Sigmoid colon (tissue), 7 donors: ENCODE measurements around the gene DOCK3. TPM values are rescaled to one million over a fixed set of nuclear protein-coding genes. Genes with fewer than 3 reads are reported as not detected.

Experiments used
- DNase-seq: peaks from one replicate; pipeline ENCODE4 v3.0.0-alpha.2; 2019
- H3K27ac ChIP-seq, 4 donors: fragments of 200-600 bp; sonication (generic); one replicate each; pipeline ENCODE4 v1.5.1; 2016 to 2019; ENCODE audit warnings: mild to moderate bottlenecking in 1 of 4
- H3K27me3 ChIP-seq, 3 donors: fragments of 200-600 bp; sonication (generic); one replicate each; pipeline ENCODE4 v1.5.1; 2019; ENCODE audit warnings: mild to moderate bottlenecking in 1 of 3
- H3K36me3 ChIP-seq, 4 donors: fragments of 200-600 bp; sonication (generic); one replicate each; pipeline ENCODE4 v1.5.1; 2016 to 2019
- H3K4me1 ChIP-seq, 4 donors: fragments of 200-600 bp; sonication (generic); one replicate each; pipeline ENCODE4 v1.5.1; 2017 to 2019
- H3K4me3 ChIP-seq, 4 donors: fragments of 200-600 bp; sonication (generic); one replicate each; pipeline ENCODE4 v1.5.1; 2017 to 2019; ENCODE audit warnings: mild to moderate bottlenecking in 2 of 4, moderate library complexity in 1 of 4
- H3K9me3 ChIP-seq, 4 donors: fragments of 200-600 bp in 3 of 4; sonication (generic) in 3 of 4; one replicate each; pipeline versions ENCODE4 v1.5.1 to v1.6.1; 2013 to 2019
- CTCF ChIP-seq, 4 experiments: fragments of 450-650 bp in 3 of 4; fragments of 200-600 bp in 1 of 4; IDR thresholded peaks; one replicate each; pipeline ENCODE4 v1.5.1; 2016 to 2019; ENCODE audit warnings: antibody characterized with exemption in 4 of 4, mild to moderate bottlenecking in 3 of 4, moderate library complexity in 2 of 4
- EP300 ChIP-seq, 4 donors: sonication (generic); formaldehyde crosslinking; IDR thresholded peaks; one replicate each; pipeline ENCODE4 v1.6.1; 2017; ENCODE audit warnings: antibody characterized with exemption in 4 of 4
- POLR2A ChIP-seq, 2 donors: fragments of 450-650 bp; IDR thresholded peaks; one replicate each; pipeline ENCODE4 v1.6.1; 2016; ENCODE audit warnings: antibody characterized with exemption in 2 of 2, mild to moderate bottlenecking in 2 of 2, moderate library complexity in 2 of 2
- POLR2AphosphoS5 ChIP-seq, 4 donors: sonication (generic); formaldehyde crosslinking; IDR thresholded peaks; one replicate each; pipeline ENCODE4 v1.6.1; 2017; ENCODE audit warnings: antibody characterized with exemption in 4 of 4
- WGBS, 2 donors: extraction: QIAGEN DNeasy Blood & Tissue Kit; methylation state at CpG; one replicate each; pipeline ENCODE4 v1.1.7; 2013; 5-methylcytosine and 5-hydroxymethylcytosine counted together
- intact Hi-C: fragments of 100-400 bp; cut with DNase I; formaldehyde crosslinking; loops from one replicate; pipeline ENCODE4 v1.15.1; 2023
- polyA plus RNA-seq, 3 donors: library from polyadenylated mRNA; stranded (reverse); fragments of 200-250 nt; gene quantifications; one replicate each; pipeline ENCODE4 v1.2.3, GENCODE V29; 2013
- total RNA-seq, 4 donors: library from RNA; depleted of rRNA; stranded (reverse); fragments of >200 nt; gene quantifications; one replicate each; pipeline ENCODE4 v1.1.0, GENCODE V29; 2016
- donor health status: healthy with polysubstance abuse.
- donor health status: Bipolar disorder and iron deficiency.
- donor health status: healthy.

Gene DOCK3
- total and polyA plus RNA-seq, 7 donors = 0.25 to 4.4 (median 3.3) TPM; not detected in 2

- intact Hi-C loops = no loop called here
These were observed 30.2 kb upstream of the DOCK3 start for GRCh38 chr3:50644561-50644960.

DNA sequence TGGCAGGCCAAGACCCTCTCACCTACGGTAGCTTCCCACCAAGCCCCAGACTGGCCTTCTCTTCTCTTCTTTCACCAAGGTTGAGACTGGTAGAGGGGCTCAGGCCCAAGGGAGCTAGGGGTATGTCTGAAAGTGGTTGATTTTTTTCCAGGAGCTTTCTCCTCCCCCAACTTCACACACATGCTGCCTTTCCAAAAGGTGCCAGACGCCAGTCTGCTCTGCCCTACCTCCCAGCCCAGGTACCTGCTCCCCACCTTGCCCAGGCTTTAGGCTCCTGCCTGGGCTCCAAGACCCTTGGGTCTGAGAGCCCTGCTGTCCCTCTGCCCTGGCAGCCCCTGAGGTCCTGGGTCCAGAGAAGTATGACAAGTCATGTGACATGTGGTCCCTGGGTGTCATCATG is 29.3 kb upstream of the DOCK3 start:
- H3K4me1 ChIP-seq = peaks cover 0 to 18% (median 12%) of the 10 kb centered on the region in 4 donors
- H3K36me3 ChIP-seq = peaks cover 0 to 65% (median 13%) of the 10 kb centered on the region in 4 donors
- TF ChIP-seq POLR2AphosphoS5 (IDR thresholded peaks at IDR 0.05) (no peak), POLR2A (IDR thresholded peaks at IDR 0.05) (no peak), EP300 (IDR thresholded peaks at IDR 0.05) (no peak), CTCF (IDR thresholded peaks at IDR 0.05) (no peak)
- WGBS, 2 donors = 91 to 95% methylated on average over 2 of the region's 2 CpGs
- no peak overlapping the region for H3K4me3 ChIP-seq
- DNase-seq = no peak
- no peaks in the 10 kb centered on the region for H3K9me3 ChIP-seq
- intact Hi-C loops = no loop called here
- H3K27ac ChIP-seq = no peak overlapping the region
- no peaks in the 10 kb centered on the region for H3K27me3 ChIP-seq

More at GRCh38 chr3:50644561-50644960, 30.2 kb upstream of the DOCK3 start:
- DNase-seq = no peak
- H3K4me1 ChIP-seq = peaks cover 0 to 14% (median 9%) of the 10 kb centered on the region in 4 donors
- no peak overlapping the region for H3K4me3 ChIP-seq
- H3K9me3 ChIP-seq = no peaks in the 10 kb centered on the region
- TF ChIP-seq EP300 (IDR thresholded peaks at IDR 0.05) = no peak
- TF ChIP-seq CTCF (IDR thresholded peaks at IDR 0.05) = no peak
- no peak for TF ChIP-seq POLR2AphosphoS5 (IDR thresholded peaks at IDR 0.05)
- TF ChIP-seq POLR2A (IDR thresholded peaks at IDR 0.05) = no peak
- H3K27ac ChIP-seq = no peak overlapping the region
- H3K27me3 ChIP-seq = no peaks in the 10 kb centered on the region
- H3K36me3 ChIP-seq = peaks cover 0 to 65% (median 13%) of the 10 kb centered on the region in 4 donors
- WGBS, 2 donors = 88 to 90% methylated on average over 7 of the region's 7 CpGs

DNA sequence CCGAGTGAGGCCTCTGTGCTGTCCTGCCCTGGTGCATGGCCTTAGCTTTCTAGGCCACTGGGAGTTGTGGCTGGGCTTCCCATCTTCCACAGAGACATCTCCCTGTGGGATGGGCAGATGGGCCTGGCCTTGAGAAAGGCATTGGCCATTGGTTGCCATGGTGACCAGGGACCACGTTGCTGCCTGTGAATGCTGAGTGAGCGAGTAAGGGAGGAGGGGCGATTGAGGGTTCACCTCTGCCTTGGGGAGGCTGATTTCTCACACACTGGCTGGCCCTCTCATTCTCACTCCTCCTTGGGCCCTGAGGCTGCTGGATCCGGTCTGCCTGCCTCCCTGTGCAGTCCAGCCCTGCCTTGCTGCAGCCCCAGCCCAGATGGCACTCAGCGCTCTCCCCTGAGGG is 26.4 kb upstream of the DOCK3 start:
- H3K27me3 ChIP-seq = no peaks in the 10 kb centered on the region
- WGBS, 2 donors = 70 to 71% methylated on average over 6 of the region's 6 CpGs
- no peak overlapping the region for H3K27ac ChIP-seq
- TF ChIP-seq EP300 (IDR thresholded peaks at IDR 0.05) (no peak), POLR2A (IDR thresholded peaks at IDR 0.05) (no peak), CTCF (IDR thresholded peaks at IDR 0.05) (no peak), POLR2AphosphoS5 (IDR thresholded peaks at IDR 0.05) (no peak)
- H3K36me3 ChIP-seq = peaks cover 0 to 40% (median 7%) of the 10 kb centered on the region in 4 donors
- peaks cover 0 to 18% (median 12%) of the 10 kb centered on the region in 4 donors for H3K4me1 ChIP-seq
- intact Hi-C loops = no loop called here
- DNase-seq = no peak
- H3K4me3 ChIP-seq = no peak overlapping the region
- H3K9me3 ChIP-seq = no peaks in the 10 kb centered on the region

GRCh38 chr3:50648944-50649343 is 25.8 kb upstream of the DOCK3 start:
- intact Hi-C loops = no loop called here
- Histone ChIP-seq H3K9me3 (no peaks in the 10 kb centered on the region), H3K27ac (peak overlapping the region in 1 of 4 donors; percentile 18), H3K36me3 (peaks cover 0 to 34% (median 7%) of the 10 kb centered on the region in 4 donors), H3K27me3 (no peaks in the 10 kb centered on the region), H3K4me3 (no peak overlapping the region), H3K4me1 (peaks cover 0 to 18% (median 12%) of the 10 kb centered on the region in 4 donors)
- no peak for DNase-seq
- WGBS, 2 donors = 93% methylated on average over 2 of the region's 2 CpGs
- no peak for TF ChIP-seq POLR2A (IDR thresholded peaks at IDR 0.05)

- DNase-seq = no peak
- H3K27me3 ChIP-seq = no peaks in the 10 kb centered on the region
- peaks cover 0 to 28% (median 7%) of the 10 kb centered on the region in 4 donors for H3K36me3 ChIP-seq
- H3K4me1 ChIP-seq = peaks cover 0 to 18% (median 12%) of the 10 kb centered on the region in 4 donors
- peak overlapping the region in 1 of 4 donors; percentile 18 for H3K27ac ChIP-seq
- no peaks in the 10 kb centered on the region for H3K9me3 ChIP-seq
- intact Hi-C loops = no loop called here
- WGBS, 2 donors = 84 to 93% methylated on average over 8 of the region's 8 CpGs
- TF ChIP-seq EP300 (IDR thresholded peaks at IDR 0.05) (no peak), POLR2AphosphoS5 (IDR thresholded peaks at IDR 0.05) (no peak), POLR2A (IDR thresholded peaks at IDR 0.05) (no peak), CTCF (IDR thresholded peaks at IDR 0.05) (no peak)
- no peak overlapping the region for H3K4me3 ChIP-seq
These were observed 25.2 kb upstream of the DOCK3 start for GRCh38 chr3:50649451-50649931.
